PC-3 (cell line): ENCODE results near the gene NAPB. TPM values are rescaled to one million over a fixed set of nuclear protein-coding genes. Genes with fewer than 3 reads are reported as not detected.

Experiments used
- ATAC-seq: fragments of 200-7000 bp; cut with Tn5 transposase; 2 replicates; pipeline ENCODE4 v1.9.1; 2020; ENCODE audit warnings: mild to moderate bottlenecking, moderate library complexity
- BruUV-seq: library from RNA; stranded (reverse); fragments of 400-500 nt; replicated peaks from 2 replicates; lab custom pipeline; 2021; lab: Mats Ljungman, UMichigan
- CTCF ChIA-PET: fragments of 300-600 bp; sonication (Branson Sonifier 250); formaldehyde crosslinking; loops from one replicate; lab custom pipeline; 2022; ENCODE audit warnings: antibody characterized with exemption; lab: Charles Lee
- POLR2A ChIA-PET: fragments of 300-600 bp; sonication (Branson Sonifier 250); formaldehyde crosslinking; loops from one replicate; lab custom pipeline; 2022; ENCODE audit warnings: antibody characterized with exemption; ENCODE audit not compliant: unreplicated experiment; lab: Charles Lee
- DNase-seq: peaks from one replicate; pipeline ENCODE4 v3.0.0-alpha.2; 2015
- H2AFZ ChIP-seq: fragments of 300-600 bp; sonication (generic); 2 replicates; pipeline ENCODE4 v1.6.0; 2016; ENCODE audit warnings: antibody characterized with exemption, low read length
- H3F3A ChIP-seq: fragments of 300-600 bp; sonication (generic); one replicate; pipeline ENCODE4 v1.6.0; 2017; ENCODE audit warnings: antibody characterized with exemption, low read length, control low read depth, mild to moderate bottlenecking; ENCODE audit not compliant: unreplicated experiment
- H3K27ac ChIP-seq: fragments of 300-600 bp; sonication (generic); 2 replicates; pipeline ENCODE4 v1.5.1; 2016; ENCODE audit warnings: mild to moderate bottlenecking, low read length
- H3K27me3 ChIP-seq: fragments of 300-600 bp; sonication (generic); 2 replicates; pipeline ENCODE4 v1.6.1; 2016; ENCODE audit warnings: low read length, mixed read lengths
- H3K36me3 ChIP-seq: fragments of 300-600 bp; sonication (generic); 2 replicates; pipeline ENCODE4 v1.6.1; 2016; ENCODE audit warnings: low read depth, mixed run types, low read length, mixed read lengths
- H3K4me1 ChIP-seq: fragments of 300-600 bp; sonication (generic); 2 replicates; pipeline ENCODE4 v1.5.1; 2016; ENCODE audit warnings: low read length; ENCODE audit not compliant: insufficient read depth
- H3K4me2 ChIP-seq: fragments of 300-600 bp; sonication (generic); 2 replicates; pipeline ENCODE4 v1.6.0; 2016; ENCODE audit warnings: low read length
- H3K4me3 ChIP-seq: fragments of 300-600 bp; sonication (generic); 2 replicates; pipeline ENCODE4 v1.5.1; 2016; ENCODE audit warnings: mild to moderate bottlenecking, low read length, mixed read lengths
- H3K79me2 ChIP-seq: fragments of 300-600 bp; sonication (generic); 2 replicates; pipeline ENCODE4 v1.6.1; 2017; ENCODE audit warnings: low read length, mixed read lengths
- H3K9ac ChIP-seq: fragments of 300-600 bp; sonication (generic); 2 replicates; pipeline ENCODE4 v1.6.0; 2016; ENCODE audit warnings: mild to moderate bottlenecking, low read length
- H3K9me2 ChIP-seq: fragments of 300-600 bp; sonication (generic); replicated peaks from 2 replicates; pipeline ENCODE4 v1.6.1; 2016; ENCODE audit warnings: mixed run types, low read length, mixed read lengths
- H3K9me3 ChIP-seq: fragments of 300-600 bp; sonication (generic); 2 replicates; pipeline ENCODE4 v1.6.1; 2016; ENCODE audit warnings: low read length, mixed read lengths
- H4K20me1 ChIP-seq: fragments of 300-600 bp; sonication (generic); 2 replicates; pipeline ENCODE4 v1.6.1; 2016; ENCODE audit warnings: low read length, mixed read lengths
- CTCF ChIP-seq: fragments of 300-600 bp; sonication (generic); conservative IDR thresholded peaks from 2 replicates; pipeline ENCODE4 v1.5.1; 2017; ENCODE audit warnings: antibody characterized with exemption, low read depth, mild to moderate bottlenecking, low read length
- EZH2 ChIP-seq: fragments of 300-600 bp; sonication (generic); IDR thresholded peaks from one replicate; pipeline ENCODE4 v1.6.1; 2017; ENCODE audit warnings: antibody characterized with exemption, mild to moderate bottlenecking, low read length; ENCODE audit not compliant: unreplicated experiment
- EZH2phosphoT487 ChIP-seq: fragments of 300-600 bp; sonication (generic); IDR thresholded peaks from 2 replicates; pipeline ENCODE4 v1.6.1; 2018; ENCODE audit warnings: mild to moderate bottlenecking, antibody characterized with exemption, low read length, borderline replicate concordance
- intact Hi-C: fragments of 100-400 bp; cut with micrococcal nuclease; formaldehyde crosslinking; loops from 2 replicates; pipeline ENCODE4 v1.9.0; 2023
- total RNA-seq: library from RNA; depleted of rRNA; stranded (reverse); fragments of >200 nt; gene quantifications from 2 replicates; pipeline ENCODE4 v1.2.3, GENCODE V29; 2014

The NAPB gene
- total RNA-seq, 1 experiment from 2014 or later: 7.8 TPM

DNA sequence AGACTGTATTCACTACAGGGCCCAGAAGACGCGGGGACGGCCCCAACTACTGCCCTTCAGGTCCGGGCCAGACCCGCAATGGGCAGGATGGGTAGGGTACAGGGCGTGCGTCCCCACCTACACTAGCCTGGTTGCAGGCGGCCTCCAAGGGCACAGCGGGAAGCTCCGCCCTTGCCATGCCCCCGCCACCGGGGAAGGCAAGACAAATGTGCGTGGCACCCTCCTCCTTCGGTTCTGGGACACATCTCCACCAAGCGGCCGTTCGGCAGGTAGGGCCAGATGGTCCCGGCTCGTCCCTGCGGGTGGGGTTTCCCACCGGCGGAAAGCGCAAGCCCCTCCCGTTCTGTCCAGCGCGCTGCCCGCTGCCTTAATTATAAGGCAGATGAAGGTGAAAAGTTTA lies 65.1 kb downstream of the NAPB start:
- intact Hi-C loops: loop anchor here (10.0 kb wide), 1 partner anchor 971 kb away; no protein-coding TSS in a partner anchor
- Histone ChIP-seq H3K9ac (no peak overlapping the region), H3K27ac (no peak overlapping the region), H3K79me2 (peaks cover 50% of the 10 kb centered on the region), H3K9me2 (no peaks in the 10 kb centered on the region), H2AFZ (no peak overlapping the region), H3K9me3 (no peaks in the 10 kb centered on the region), H3K27me3 (no peaks in the 10 kb centered on the region), H3K4me1 (peaks cover 36% of the 10 kb centered on the region), H3K36me3 (peaks cover 19% of the 10 kb centered on the region; the same call in 1 of the 2 replicates), H3K4me3 (no peak overlapping the region), H3F3A (peaks cover 8% of the 10 kb centered on the region), H3K4me2 (no peak overlapping the region), H4K20me1 (peaks cover 22% of the 10 kb centered on the region)
- CTCF ChIA-PET: no interaction called here
- POLR2A ChIA-PET: no interaction called here
- ATAC-seq (no peak), DNase-seq (no peak)
- TF ChIP-seq EZH2: no peak
- no peak for TF ChIP-seq CTCF
- no peak for TF ChIP-seq EZH2phosphoT487
- no TSS peak for BruUV-seq

DNA sequence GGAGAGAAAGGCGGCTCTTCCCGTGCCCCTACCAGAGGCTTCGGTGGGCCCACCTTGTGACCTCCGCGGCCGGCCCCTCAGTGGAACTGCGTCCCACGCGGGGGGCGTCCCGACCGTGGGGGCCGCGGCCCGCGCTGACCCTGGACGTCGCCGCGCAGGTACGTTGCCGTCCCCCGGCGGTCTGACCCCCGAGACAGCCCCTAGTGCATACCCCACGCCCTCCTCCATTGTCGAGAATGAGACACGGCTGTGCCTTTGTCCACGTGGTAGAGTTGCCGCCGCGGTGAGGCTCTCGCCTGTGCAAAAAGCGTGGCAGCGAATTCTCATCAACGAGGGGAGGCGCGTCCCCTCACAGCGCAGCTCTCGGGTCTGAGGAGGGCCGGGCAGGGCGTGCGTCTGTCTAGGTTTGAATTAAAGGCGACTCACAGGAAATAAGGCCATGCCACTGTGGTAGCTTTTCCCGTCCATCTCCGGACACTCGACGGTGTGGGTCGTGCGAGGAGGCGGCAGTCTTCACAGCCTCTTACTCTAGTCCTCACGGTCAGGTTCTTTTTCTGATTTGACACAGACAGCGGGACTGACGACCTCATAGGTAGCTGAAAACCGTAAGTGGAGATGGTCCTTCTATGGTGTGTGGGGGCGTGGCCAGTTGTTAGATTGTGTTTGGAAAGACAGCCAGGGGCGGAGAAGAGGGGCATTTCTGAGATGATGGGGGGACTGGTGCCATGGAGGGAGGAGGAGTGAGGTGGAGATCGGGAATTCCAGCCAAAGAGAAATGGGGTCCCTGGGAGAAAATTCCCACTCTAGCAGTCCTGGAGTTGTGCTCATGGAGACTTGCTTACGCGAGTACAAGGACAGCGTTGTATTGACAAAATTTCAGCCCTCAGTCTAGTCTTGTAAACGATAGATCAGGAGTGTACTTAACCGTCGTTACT lies 70.1 kb downstream of the NAPB start:
- Histone ChIP-seq H3K9me3 (no peaks in the 10 kb centered on the region), H3F3A (no peaks in the 10 kb centered on the region), H3K79me2 (peaks cover 55% of the 10 kb centered on the region), H3K4me3 (peak overlapping the region; percentile 89), H4K20me1 (peaks cover 22% of the 10 kb centered on the region), H3K36me3 (peaks cover 19% of the 10 kb centered on the region; the same call in 1 of the 2 replicates), H3K27me3 (no peaks in the 10 kb centered on the region), H2AFZ (peak overlapping the region; percentile 91), H3K4me1 (peaks cover 18% of the 10 kb centered on the region), H3K9me2 (no peaks in the 10 kb centered on the region), H3K27ac (peak overlapping the region; percentile 68), H3K9ac (peak overlapping the region; percentile 99), H3K4me2 (peak overlapping the region; percentile 97)
- ChIA-PET CTCF (no interaction called here), POLR2A (interaction anchor here (0.6 to 1.8 kb wide), 5 partner anchors 7 to 839 kb away, joined by 3 to 20 read pairs (median 3); partner anchors contain the start of gene GZF1)
- TF ChIP-seq EZH2phosphoT487: no peak
- no peak for TF ChIP-seq EZH2
- TF ChIP-seq CTCF: no peak
- intact Hi-C loops: loop anchor here (1.0 to 10.0 kb wide), 6 partner anchors 7 to 1005 kb away; partner anchors contain the start of genes GZF1 and NAPB
- ATAC-seq (peak; percentile 9), DNase-seq (peak; percentile 57)
- BruUV-seq: no TSS peak
